ENCODE results near the gene ACTA1. TPM values are rescaled to one million over a fixed set of nuclear protein-coding genes. Genes with fewer than 3 reads are reported as not detected.

ACTA1 gene
- total RNA-seq, 1 experiment from 2014 or later = 0.80 TPM

DNA sequence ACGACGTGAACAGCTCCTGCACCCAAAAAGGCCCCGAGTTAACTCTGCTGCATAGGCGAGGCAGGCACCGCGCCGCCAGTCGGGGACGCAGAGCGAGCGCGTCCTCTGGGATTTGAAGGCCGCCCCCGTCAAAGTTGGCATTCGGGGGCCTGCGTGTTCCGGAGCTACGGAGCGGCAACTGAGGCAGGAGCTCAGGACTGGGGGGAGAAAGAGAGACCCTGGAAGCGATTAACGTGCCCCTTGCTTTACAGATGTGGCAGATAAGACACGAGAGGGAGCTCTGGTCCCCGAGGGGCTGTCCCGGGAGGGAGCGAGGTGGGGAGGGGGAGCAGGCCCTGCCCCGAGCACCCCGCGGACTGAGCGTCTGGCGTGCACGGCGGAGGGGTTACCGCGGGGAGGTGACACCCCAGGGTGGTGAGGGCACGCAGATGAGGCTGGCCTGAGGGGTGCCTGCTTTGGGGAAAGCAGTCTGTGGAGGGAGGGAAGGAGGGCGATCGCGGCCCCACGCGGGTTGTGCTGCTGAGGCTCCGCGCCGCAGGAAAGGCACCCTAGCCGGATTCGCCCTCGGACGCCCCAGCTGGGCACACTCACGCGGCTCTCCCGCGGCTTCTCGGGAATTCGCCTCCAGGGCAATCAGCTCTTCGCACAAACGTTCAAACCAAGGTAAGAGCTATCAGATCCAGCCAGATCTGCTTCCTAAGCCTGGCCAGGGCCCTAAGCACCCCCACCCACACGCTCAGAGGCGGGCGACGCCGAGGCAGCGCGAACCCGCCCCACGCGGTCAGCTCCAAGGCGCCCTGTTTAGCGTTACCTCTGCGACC lies 26.5 kb downstream of the ACTA1 start:
- Histone ChIP-seq H3K27ac (ENCODE audit: low read length) (no peak overlapping the region), H3K9ac (ENCODE audit: low read length) (no peak overlapping the region), H3K9me2 (replicated peaks; ENCODE audit: low read length) (no peaks in the 10 kb centered on the region), H3K9me3 (ENCODE audit: low read length) (no peaks in the 10 kb centered on the region), H3K36me3 (ENCODE audit: low read depth, low read length) (no peaks in the 10 kb centered on the region), H3K4me3 (ENCODE audit: low read length) (no peak overlapping the region), H3K79me2 (ENCODE audit: low read length) (no peaks in the 10 kb centered on the region), H3K4me1 (ENCODE audit: insufficient read depth, low read length) (peaks cover 8% of the 10 kb centered on the region), H3F3A (ENCODE audit: low read length, unreplicated experiment) (no peaks in the 10 kb centered on the region), H3K27me3 (ENCODE audit: low read length) (no peaks in the 10 kb centered on the region), H4K20me1 (ENCODE audit: low read length) (no peaks in the 10 kb centered on the region), H3K4me2 (ENCODE audit: low read length) (no peak overlapping the region), H2AFZ (ENCODE audit: low read length) (no peak overlapping the region)
- ChIA-PET CTCF (no interaction called here), POLR2A (ENCODE audit: unreplicated experiment) (no interaction called here)
- intact Hi-C loops (cut with micrococcal nuclease) = no loop called here
- TF ChIP-seq EZH2 (IDR thresholded peaks at IDR 0.05; ENCODE audit: low read length, unreplicated experiment) (no peak), EZH2phosphoT487 (IDR thresholded peaks at IDR 0.05; ENCODE audit: borderline replicate concordance, low read length) (no peak)
- TF ChIP-seq, protein P1, sequence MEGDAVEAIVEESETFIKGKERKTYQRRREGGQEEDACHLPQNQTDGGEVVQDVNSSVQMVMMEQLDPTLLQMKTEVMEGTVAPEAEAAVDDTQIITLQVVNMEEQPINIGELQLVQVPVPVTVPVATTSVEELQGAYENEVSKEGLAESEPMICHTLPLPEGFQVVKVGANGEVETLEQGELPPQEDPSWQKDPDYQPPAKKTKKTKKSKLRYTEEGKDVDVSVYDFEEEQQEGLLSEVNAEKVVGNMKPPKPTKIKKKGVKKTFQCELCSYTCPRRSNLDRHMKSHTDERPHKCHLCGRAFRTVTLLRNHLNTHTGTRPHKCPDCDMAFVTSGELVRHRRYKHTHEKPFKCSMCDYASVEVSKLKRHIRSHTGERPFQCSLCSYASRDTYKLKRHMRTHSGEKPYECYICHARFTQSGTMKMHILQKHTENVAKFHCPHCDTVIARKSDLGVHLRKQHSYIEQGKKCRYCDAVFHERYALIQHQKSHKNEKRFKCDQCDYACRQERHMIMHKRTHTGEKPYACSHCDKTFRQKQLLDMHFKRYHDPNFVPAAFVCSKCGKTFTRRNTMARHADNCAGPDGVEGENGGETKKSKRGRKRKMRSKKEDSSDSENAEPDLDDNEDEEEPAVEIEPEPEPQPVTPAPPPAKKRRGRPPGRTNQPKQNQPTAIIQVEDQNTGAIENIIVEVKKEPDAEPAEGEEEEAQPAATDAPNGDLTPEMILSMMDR (conservative IDR thresholded peaks at IDR 0.05; ENCODE audit: low read depth, low read length) = no peak
- ATAC-seq (no peak), DNase-seq (no peak)
- no TSS peak for BruUV-seq (replicated peaks)

DNA sequence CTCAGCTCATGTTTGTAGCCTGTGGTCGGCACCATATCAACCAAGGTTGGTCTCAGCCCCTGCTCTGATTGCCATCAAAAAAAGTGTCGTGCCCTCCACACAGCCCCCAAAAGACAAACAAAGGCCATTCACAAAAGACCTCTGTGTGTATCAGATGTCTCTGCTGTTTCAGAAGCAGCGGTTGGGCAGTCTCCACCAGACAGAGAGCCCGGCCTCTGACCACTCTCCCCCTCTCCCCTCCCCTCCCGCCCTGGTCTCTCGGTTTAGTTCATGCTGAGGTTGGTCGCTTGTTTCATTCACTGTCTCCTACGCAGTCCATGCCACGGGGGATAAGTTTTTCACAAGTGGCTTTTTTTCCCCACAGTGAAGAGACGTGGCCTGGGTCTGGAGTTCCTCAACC lies 27.1 kb downstream of the ACTA1 start:
- no peaks in the 10 kb centered on the region for H3K9me3 ChIP-seq (ENCODE audit: low read length)
- intact Hi-C loops (cut with micrococcal nuclease) = no loop called here
- no peak overlapping the region for H3K27ac ChIP-seq (ENCODE audit: low read length)
- H4K20me1 ChIP-seq (ENCODE audit: low read length) = no peaks in the 10 kb centered on the region
- H3K79me2 ChIP-seq (ENCODE audit: low read length) = no peaks in the 10 kb centered on the region
- H3K27me3 ChIP-seq (ENCODE audit: low read length) = 0 out of 2 replicates have a peak, but pooled peaks cover 4% of the 10 kb centered on the region
- ChIA-PET CTCF (no interaction called here), POLR2A (ENCODE audit: unreplicated experiment) (no interaction called here)
- no peaks in the 10 kb centered on the region for H3K9me2 ChIP-seq (replicated peaks; ENCODE audit: low read length)
- no peak for DNase-seq
- H3K9ac ChIP-seq (ENCODE audit: low read length) = no peak overlapping the region
- TF ChIP-seq EZH2phosphoT487 (IDR thresholded peaks at IDR 0.05; ENCODE audit: borderline replicate concordance, low read length) (no peak), EZH2 (IDR thresholded peaks at IDR 0.05; ENCODE audit: low read length, unreplicated experiment) (no peak)
- TF ChIP-seq, protein P1 (conservative IDR thresholded peaks at IDR 0.05; ENCODE audit: low read depth, low read length) = no peak
- no peak for ATAC-seq
- no peak overlapping the region for H3K4me3 ChIP-seq (ENCODE audit: low read length)
- H3K4me1 ChIP-seq (ENCODE audit: insufficient read depth, low read length) = peaks cover 8% of the 10 kb centered on the region
- no peaks in the 10 kb centered on the region for H3F3A ChIP-seq (ENCODE audit: low read length, unreplicated experiment)
- H2AFZ ChIP-seq (ENCODE audit: low read length) = no peak overlapping the region
- no peak overlapping the region for H3K4me2 ChIP-seq (ENCODE audit: low read length)
- H3K36me3 ChIP-seq (ENCODE audit: low read depth, low read length) = no peaks in the 10 kb centered on the region
- BruUV-seq (replicated peaks) = no TSS peak

DNA sequence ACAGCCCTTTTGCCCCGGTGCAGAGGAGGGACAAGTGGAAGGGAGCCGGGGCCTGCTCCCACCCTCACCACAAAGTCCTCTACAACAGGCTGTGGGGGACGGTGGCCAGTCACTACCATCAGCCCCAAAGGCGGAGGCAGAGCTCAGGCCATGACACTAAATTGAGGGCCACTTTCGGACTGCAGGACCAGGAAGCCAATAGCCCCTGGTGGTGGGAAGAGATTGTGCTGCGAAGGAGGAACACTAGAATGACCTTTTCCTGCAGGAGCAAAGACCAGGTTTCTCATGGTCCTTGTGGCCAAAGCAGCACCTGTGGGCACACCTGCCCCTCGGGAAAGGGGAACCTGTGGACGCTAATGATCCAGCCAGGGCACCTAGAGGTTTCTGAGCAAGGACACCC lies 30.3 kb downstream of the ACTA1 start:
- Histone ChIP-seq H3K9me2 (replicated peaks; ENCODE audit: low read length) (no peaks in the 10 kb centered on the region), H3K27me3 (ENCODE audit: low read length) (peaks cover 18% of the 10 kb centered on the region; the same call in 1 of the 2 replicates), H3K9ac (ENCODE audit: low read length) (no peak overlapping the region), H3K4me2 (ENCODE audit: low read length) (no peak overlapping the region), H3K79me2 (ENCODE audit: low read length) (no peaks in the 10 kb centered on the region), H3F3A (ENCODE audit: low read length, unreplicated experiment) (no peaks in the 10 kb centered on the region), H4K20me1 (ENCODE audit: low read length) (no peaks in the 10 kb centered on the region), H3K36me3 (ENCODE audit: low read depth, low read length) (no peaks in the 10 kb centered on the region), H3K4me3 (ENCODE audit: low read length) (no peak overlapping the region), H3K4me1 (ENCODE audit: insufficient read depth, low read length) (no peaks in the 10 kb centered on the region), H3K9me3 (ENCODE audit: low read length) (no peaks in the 10 kb centered on the region), H3K27ac (ENCODE audit: low read length) (no peak overlapping the region), H2AFZ (ENCODE audit: low read length) (no peak overlapping the region)
- DNase-seq = no peak
- intact Hi-C loops (cut with micrococcal nuclease) = no loop called here
- BruUV-seq (replicated peaks) = no TSS peak
- TF ChIP-seq, protein P1 (conservative IDR thresholded peaks at IDR 0.05; ENCODE audit: low read depth, low read length) = no peak
- TF ChIP-seq EZH2phosphoT487 (IDR thresholded peaks at IDR 0.05; ENCODE audit: borderline replicate concordance, low read length) = no peak
- ATAC-seq = no peak
- CTCF ChIA-PET = no interaction called here
- POLR2A ChIA-PET (ENCODE audit: unreplicated experiment) = no interaction called here
